HepG2 (cell line): ENCODE results near the gene ZNF526. TPM values are rescaled to one million over a fixed set of nuclear protein-coding genes. Genes with fewer than 3 reads are reported as not detected.

Source experiments
- CEBPB ChIP-seq: IDR thresholded peaks from 2 replicates; pipeline ENCODE4 v1.6.1; 2011; ENCODE audit warnings: low read depth, low read length, improper control_type of control experiment, borderline replicate concordance
- CENPBD1 ChIP-seq: sonication (generic); formaldehyde crosslinking; IDR thresholded peaks from 2 replicates; pipeline ENCODE4 v1.8.0; 2022; ENCODE audit warnings: missing genetic modification reagents, low read depth, mild to moderate bottlenecking, borderline replicate concordance
- DMTF1 ChIP-seq: sonication (generic); formaldehyde crosslinking; IDR thresholded peaks from 2 replicates; pipeline ENCODE4 v1.4.0; 2020; ENCODE audit warnings: mild to moderate bottlenecking, missing genetic modification reagents
- HIC2 ChIP-seq: sonication (generic); formaldehyde crosslinking; IDR thresholded peaks from 2 replicates; pipeline ENCODE4 v1.9.0; 2022; ENCODE audit warnings: low read depth, missing genetic modification reagents
- KMT2B ChIP-seq: IDR thresholded peaks from 2 replicates; pipeline ENCODE4 v1.6.1; 2016; ENCODE audit warnings: missing genetic modification reagents, missing compliant biosample characterization
- MLLT10 ChIP-seq: sonication (generic); formaldehyde crosslinking; IDR thresholded peaks from 2 replicates; pipeline ENCODE4 v1.4.0; 2020; ENCODE audit warnings: missing genetic modification reagents
- PRPF4 ChIP-seq: fragments of 200-400 bp; formaldehyde crosslinking; IDR thresholded peaks from 2 replicates; pipeline ENCODE4 v1.6.1; 2016; ENCODE audit warnings: low read length, low read depth; ENCODE audit not compliant: poor library complexity, severe bottlenecking
- polyA plus RNA-seq, 8 experiments: library from polyadenylated mRNA; depleted of rRNA in 3 of 8; stranded (reverse) in 7 of 8; unstranded in 1 of 8; fragments of >200 nt; fragmentation: Illumina TruSeq in 4 of 8; extraction: Trizol in 4 of 8; gene quantifications; 2 replicates each; pipeline versions ENCODE4 v1.2.1 to v1.2.3, GENCODE V29; 2011 to 2016; ENCODE audit warnings: low read depth in 4 of 8, missing spikeins in 1 of 8, mixed read lengths in 1 of 8; ENCODE audit not compliant: insufficient read depth in 1 of 8
- total RNA-seq, 5 experiments: library from RNA; depleted of rRNA; stranded (reverse); fragments of >200 nt; fragmentation: Illumina TruSeq; extraction: Trizol; gene quantifications; 2 replicates each; pipeline ENCODE4 v1.2.3, GENCODE V29; 2016; ENCODE audit warnings: low read depth in 1 of 5
- TF ChIP-seq, protein P1 (sequence below): sonication (generic); formaldehyde crosslinking; IDR thresholded peaks from 2 replicates; pipeline ENCODE4 v1.4.0; 2020; ENCODE audit warnings: missing genetic modification reagents
- TF ChIP-seq, protein P2 (sequence below): sonication (generic); formaldehyde crosslinking; IDR thresholded peaks from 2 replicates; pipeline ENCODE4 v1.5.1; 2020; ENCODE audit warnings: mild to moderate bottlenecking, moderate library complexity, missing genetic modification reagents
- TF ChIP-seq, protein P3 (sequence below): sonication (generic); formaldehyde crosslinking; IDR thresholded peaks from 2 replicates; pipeline ENCODE4 v1.4.0; 2020; ENCODE audit warnings: missing genetic modification reagents, borderline replicate concordance

Gene ZNF526
- total and polyA plus RNA-seq, 2 of the 13 experiments (the other 11 are each of a cell fraction or from before 2014, with no cell fraction given) = 3.3 to 8.4 TPM

DNA sequence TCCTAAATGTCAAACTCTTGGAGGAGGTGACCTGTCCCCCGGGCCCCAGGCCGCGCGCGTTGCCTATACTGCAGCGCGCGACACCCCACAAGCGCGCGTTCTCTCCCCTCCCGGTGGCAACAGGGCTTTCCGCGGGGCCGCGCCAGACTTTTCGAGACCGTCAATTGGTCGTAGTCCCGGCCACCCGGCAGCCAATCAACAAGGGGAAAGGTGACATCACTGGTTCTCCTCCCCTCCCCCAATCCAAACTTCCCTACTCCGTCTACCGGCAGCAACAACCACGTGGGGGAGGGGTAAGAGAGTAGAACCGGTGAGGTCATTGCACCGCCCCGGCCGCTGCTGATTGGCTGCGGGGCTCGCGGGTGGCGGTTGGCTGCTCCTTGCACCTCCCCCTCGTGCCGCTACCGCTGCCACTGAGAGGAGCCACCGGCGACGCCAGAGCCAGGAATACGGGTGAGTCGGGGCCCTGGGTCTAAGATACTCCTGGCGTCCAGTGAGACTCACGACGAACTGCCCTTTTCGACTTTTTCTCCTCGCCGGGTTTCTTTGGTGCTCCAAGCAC lies 48.1 kb downstream of the ZNF526 start (continued):
- TF ChIP-seq, protein P1, sequence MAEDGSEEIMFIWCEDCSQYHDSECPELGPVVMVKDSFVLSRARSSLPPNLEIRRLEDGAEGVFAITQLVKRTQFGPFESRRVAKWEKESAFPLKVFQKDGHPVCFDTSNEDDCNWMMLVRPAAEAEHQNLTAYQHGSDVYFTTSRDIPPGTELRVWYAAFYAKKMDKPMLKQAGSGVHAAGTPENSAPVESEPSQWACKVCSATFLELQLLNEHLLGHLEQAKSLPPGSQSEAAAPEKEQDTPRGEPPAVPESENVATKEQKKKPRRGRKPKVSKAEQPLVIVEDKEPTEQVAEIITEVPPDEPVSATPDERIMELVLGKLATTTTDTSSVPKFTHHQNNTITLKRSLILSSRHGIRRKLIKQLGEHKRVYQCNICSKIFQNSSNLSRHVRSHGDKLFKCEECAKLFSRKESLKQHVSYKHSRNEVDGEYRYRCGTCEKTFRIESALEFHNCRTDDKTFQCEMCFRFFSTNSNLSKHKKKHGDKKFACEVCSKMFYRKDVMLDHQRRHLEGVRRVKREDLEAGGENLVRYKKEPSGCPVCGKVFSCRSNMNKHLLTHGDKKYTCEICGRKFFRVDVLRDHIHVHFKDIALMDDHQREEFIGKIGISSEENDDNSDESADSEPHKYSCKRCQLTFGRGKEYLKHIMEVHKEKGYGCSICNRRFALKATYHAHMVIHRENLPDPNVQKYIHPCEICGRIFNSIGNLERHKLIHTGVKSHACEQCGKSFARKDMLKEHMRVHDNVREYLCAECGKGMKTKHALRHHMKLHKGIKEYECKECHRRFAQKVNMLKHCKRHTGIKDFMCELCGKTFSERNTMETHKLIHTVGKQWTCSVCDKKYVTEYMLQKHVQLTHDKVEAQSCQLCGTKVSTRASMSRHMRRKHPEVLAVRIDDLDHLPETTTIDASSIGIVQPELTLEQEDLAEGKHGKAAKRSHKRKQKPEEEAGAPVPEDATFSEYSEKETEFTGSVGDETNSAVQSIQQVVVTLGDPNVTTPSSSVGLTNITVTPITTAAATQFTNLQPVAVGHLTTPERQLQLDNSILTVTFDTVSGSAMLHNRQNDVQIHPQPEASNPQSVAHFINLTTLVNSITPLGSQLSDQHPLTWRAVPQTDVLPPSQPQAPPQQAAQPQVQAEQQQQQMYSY (CRISPR knock-in tag) = peak; percentile 47; the same call in 1 of the 2 replicates
- TF ChIP-seq, protein P2, sequence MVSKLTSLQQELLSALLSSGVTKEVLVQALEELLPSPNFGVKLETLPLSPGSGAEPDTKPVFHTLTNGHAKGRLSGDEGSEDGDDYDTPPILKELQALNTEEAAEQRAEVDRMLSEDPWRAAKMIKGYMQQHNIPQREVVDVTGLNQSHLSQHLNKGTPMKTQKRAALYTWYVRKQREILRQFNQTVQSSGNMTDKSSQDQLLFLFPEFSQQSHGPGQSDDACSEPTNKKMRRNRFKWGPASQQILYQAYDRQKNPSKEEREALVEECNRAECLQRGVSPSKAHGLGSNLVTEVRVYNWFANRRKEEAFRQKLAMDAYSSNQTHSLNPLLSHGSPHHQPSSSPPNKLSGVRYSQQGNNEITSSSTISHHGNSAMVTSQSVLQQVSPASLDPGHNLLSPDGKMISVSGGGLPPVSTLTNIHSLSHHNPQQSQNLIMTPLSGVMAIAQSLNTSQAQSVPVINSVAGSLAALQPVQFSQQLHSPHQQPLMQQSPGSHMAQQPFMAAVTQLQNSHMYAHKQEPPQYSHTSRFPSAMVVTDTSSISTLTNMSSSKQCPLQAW (CRISPR knock-in tag) = 0 out of 2 replicates have a peak, but pooled peaks have one; percentile 32
- TF ChIP-seq KMT2B (CRISPR knock-in tag) = peak; percentile 36; the same call in 1 of the 2 replicates
- no peak for TF ChIP-seq CENPBD1 (CRISPR knock-in tag)
- TF ChIP-seq PRPF4 = peak; percentile 100
- TF ChIP-seq, protein P3, sequence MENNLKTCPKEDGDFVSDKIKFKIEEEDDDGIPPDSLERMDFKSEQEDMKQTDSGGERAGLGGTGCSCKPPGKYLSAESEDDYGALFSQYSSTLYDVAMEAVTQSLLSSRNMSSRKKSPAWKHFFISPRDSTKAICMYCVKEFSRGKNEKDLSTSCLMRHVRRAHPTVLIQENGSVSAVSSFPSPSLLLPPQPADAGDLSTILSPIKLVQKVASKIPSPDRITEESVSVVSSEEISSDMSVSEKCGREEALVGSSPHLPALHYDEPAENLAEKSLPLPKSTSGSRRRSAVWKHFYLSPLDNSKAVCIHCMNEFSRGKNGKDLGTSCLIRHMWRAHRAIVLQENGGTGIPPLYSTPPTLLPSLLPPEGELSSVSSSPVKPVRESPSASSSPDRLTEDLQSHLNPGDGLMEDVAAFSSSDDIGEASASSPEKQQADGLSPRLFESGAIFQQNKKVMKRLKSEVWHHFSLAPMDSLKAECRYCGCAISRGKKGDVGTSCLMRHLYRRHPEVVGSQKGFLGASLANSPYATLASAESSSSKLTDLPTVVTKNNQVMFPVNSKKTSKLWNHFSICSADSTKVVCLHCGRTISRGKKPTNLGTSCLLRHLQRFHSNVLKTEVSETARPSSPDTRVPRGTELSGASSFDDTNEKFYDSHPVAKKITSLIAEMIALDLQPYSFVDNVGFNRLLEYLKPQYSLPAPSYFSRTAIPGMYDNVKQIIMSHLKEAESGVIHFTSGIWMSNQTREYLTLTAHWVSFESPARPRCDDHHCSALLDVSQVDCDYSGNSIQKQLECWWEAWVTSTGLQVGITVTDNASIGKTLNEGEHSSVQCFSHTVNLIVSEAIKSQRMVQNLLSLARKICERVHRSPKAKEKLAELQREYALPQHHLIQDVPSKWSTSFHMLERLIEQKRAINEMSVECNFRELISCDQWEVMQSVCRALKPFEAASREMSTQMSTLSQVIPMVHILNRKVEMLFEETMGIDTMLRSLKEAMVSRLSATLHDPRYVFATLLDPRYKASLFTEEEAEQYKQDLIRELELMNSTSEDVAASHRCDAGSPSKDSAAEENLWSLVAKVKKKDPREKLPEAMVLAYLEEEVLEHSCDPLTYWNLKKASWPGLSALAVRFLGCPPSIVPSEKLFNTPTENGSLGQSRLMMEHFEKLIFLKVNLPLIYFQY = no peak
- TF ChIP-seq HIC2 (CRISPR knock-in tag) = peak; percentile 32; the same call in 1 of the 2 replicates
- TF ChIP-seq DMTF1 = no peak
- TF ChIP-seq CEBPB = 0 out of 2 replicates have a peak, but pooled peaks have one; percentile 7
- TF ChIP-seq MLLT10 = no peak
